Hematopoietic multipotent progenitor cell (in vitro differentiated cells): ENCODE data around the gene CELA2A. TPM values are rescaled to one million over a fixed set of nuclear protein-coding genes. Genes with fewer than 3 reads are reported as not detected.

Experiments used
- DNase-seq, 3 donors: peaks; one replicate each; pipeline ENCODE4 v3.0.0-alpha.2; 2011 to 2015; ENCODE audit warnings: low read depth in 2 of 3, low spot score in 2 of 3
- total RNA-seq: library from RNA; depleted of rRNA; stranded (reverse); fragments of >200 nt; gene quantifications from one replicate; pipeline ENCODE4 v1.2.3, GENCODE V29; 2012

CELA2A gene
- total RNA-seq: not detected

DNA sequence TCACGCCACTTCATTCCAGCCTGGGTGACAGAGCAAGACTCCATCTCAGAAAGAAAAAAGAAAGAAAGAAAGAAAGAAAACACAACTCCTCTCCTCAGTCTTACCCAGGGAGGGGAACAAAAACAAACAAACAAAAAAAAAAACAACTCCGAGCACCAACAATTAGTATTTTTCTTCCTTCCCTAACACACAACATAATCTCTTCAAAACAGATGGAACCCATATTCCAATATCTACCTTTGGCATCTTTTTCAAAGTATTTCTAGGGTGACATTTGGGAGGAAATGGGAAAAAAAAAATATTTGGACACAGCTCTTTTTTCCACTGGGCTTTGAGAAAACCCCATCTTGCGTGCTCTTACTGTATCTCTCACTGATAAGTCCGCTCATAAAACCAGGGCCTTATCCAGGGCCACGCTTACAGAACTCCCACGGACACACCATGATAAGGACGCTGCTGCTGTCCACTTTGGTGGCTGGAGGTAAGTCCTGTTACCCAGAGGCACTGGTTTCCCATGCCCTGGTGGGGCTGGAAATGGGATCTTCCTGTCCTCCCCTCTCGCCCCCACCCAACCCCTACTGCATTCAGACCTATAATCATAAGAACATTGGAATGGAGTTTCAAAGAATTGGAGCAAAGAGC is at the start of gene CELA2A:
CELA2A (plus strand) TSS at position 420 of the 642 bp plus-strand sequence; CDS start at position 442, 22 bp downstream.
- no peak for DNase-seq

DNA sequence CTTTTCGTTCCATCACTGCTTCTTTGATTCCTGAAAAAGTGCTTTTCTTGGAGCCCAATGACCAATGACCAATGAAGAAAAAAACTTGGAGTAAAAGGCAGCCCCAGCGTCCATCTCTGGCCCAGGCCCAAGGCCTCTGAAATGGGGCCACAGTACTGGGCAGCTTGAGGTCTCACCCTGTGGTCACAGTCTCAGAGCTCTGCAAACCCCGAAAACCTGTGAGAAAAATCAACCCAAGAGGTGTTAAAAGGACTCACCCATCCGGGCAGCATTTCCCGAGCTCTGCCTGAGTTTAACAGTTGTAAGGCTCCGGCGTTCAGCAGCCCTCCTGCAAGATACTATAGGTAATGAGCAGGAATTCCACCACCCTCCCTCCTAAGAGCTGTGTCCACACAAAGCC is 49.0 kb upstream of the CELA2A start:
- DNase-seq: no peak

DNA sequence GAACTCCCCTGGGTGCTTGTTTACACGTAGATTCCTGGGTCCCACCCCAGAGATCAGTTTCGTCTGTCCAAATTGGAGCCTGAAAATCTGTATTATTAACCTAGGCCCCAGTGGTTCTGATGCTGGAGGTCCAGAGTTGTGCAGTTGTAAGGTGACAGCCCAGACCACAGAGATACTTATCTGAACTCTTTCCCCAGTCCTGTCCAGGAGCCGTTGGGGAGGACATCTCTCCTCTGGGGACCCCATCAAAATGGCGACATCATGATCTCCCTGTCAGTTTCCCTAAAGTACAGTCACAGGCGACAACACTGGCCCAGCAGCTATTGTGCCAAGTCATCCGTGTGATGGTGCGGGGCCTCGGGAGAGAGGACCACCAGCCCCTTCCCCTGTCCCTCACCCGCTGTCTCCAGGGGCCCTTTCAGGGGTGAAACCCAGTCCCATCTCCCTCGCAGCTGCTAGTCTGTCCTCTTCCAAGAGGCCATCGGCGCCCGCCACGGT is 47.6 kb upstream of the CELA2A start:
- DNase-seq: no peak

DNA sequence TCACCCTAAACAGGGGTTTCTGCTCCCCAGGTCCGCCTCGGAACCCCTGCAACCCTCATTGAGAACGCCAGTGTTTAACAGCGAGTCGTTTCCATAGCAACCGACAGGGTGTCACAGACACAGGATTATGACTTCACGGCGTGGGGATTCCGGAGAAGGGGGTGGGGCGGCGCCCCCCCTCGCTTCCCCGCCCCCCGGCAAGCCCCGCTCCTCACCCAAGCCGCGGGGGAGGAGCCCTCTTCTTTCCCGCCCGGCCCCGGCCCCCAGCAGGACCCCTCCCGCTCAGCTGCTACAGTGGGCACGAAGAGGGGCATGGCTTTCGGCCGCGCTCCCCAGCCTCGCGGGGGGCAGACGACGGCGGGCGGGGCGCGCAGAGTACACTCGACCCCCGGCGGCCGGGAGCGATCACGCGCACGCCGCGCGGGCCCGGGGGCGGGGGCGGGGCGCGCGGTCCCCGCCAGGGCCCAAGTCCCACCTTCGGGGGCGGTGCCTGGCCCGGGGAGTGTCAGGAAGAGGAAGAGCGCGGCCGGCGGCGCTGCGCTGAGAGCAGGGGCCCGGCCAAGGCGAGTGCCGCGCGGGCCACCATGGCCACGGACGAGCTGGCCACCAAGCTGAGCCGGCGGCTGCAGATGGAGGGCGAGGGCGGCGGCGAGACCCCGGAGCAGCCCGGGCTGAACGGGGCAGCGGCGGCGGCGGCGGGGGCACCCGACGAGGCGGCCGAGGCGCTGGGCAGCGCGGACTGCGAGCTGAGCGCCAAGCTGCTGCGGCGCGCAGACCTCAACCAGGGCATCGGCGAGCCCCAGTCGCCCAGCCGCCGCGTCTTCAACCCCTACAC is 46.9 kb upstream of the CELA2A start, which contains the start of gene EFHD2:
EFHD2 (plus strand) TSS at position 501 of the 835 bp plus-strand sequence; CDS start at position 585, 84 bp downstream.
- DNase-seq: peak; percentile 89 to 95 (median 93)

DNA sequence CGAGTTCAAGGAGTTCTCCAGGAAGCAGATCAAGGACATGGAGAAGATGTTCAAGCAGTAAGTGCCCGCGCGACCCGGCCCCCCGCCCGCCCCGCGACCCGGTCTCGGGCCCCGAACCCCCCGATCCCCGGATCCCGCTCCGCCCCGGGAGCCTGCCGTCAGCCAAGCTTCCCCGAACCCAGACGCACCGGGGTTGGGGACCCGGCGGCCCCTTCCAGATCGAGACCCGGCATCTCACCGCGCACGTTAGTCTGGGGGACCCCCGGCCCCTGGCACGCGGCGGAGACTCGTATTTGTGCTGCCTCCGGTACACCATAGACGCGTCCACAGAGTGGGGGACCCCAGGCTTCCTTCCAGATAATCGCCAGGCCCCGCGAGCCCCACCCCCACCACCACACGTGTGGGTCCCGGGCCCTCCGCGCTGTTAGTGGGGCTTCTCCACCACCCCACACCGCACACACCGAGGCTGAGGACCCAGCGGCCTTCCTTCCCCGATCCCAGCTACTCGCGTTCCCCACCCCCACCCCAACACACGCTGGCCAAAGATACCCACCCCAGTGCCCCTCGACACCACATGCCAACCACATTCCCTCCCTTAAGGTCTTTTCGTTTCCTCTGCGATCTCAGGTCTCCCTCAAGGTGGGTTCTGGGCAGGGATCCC is 46.2 kb upstream of the CELA2A start:
- DNase-seq: peak in 1 of 3 donors; percentile 20

DNA sequence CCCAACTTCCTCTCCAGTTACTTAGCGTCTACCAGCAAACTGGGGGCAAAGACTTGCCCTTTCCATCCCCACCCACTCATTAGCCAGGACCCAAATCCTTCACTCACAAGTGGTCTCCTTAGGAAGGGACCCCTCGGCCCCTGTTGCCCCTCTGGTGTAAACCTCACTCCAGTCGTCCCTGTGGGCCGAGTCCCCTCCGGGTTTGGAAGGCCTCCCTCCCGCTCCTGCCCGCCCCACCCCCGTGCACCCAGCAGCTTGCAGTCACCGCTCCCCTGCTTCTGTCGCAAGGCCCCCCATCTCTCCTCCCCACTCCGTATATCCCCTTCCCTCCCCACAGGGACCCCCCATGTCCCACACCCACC is 45.7 kb upstream of the CELA2A start:
- DNase-seq: no peak

DNA sequence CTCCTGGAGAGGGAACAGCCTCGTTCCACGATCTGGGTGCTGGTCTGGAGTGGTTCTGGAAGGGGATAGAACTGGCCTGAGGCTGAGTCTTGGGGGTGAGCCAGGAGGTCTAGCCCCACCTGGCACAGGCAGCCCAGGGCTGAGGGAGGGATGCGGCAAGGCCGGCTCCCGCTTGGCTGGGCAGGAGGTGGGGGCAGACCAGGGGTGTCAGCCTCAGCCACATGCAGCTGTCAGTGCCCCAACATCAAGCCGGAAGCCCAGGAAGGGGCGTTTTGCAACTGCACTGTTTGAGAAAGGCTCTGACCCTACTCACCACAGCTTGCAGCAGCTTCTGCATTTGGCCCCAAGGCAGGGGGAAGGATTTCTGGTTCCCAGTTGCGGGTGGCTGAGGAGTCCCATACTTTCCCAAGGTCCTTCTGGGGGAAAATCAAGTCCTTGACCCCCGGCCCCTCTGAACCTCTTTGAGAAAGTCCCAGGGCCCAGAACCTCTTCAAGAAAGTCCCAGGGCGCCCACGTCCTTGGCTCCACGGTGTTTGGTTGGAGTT is 44.9 kb upstream of the CELA2A start:
- DNase-seq: peak in 2 of 3 donors; percentile 76 to 89

DNA sequence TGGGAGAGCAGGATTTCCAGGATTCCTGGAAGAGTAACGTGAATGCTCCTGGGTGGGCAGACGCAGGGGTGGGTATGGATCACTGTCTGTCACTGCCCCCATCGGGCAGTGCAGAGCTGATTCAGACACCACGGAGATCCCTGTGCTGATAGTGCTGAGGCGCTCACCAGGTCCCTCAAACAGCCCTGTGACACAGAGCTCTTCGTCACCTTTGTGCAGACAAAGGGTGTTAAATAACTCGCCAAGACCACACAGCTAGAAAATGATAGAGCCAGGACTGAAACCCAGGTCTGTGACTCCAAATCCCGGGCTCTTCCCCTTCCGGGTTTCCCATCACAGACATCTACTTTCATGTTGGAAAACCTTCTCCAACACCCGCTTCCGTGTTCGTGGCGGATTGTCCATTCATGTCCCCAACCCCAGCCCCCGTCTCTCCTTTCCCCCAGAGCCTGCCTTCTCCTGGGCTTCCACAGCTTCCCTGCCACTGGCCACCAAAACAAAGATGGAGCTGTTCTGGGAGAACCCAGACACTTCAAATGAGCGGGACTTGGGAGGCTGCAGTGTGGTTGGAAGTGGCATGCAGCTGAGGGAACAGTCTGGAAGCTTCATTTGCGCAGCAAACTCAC is 44.2 kb upstream of the CELA2A start:
- peak in 2 of 3 donors; percentile 25 to 58 for DNase-seq

DNA sequence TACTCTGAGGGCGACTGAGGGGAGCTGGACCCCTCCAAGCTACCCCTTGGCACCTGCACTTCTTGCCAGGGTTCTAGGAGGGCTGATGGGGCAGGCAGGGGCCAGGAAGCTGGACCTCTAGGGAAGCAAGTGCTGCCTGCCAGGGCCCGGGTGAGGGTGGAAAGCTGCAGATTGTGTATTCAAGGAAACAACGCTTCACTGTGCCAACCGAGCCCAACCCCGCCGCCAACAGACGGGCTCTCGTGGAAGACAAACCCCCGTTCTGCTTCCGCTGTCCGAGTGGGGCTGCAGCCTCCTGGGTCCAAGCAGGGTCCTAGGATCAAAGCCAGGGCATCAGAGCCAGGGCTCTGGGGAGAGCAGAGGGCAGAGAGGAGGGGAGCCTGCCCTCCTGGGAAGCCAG is 43.7 kb upstream of the CELA2A start:
- no peak for DNase-seq

DNA sequence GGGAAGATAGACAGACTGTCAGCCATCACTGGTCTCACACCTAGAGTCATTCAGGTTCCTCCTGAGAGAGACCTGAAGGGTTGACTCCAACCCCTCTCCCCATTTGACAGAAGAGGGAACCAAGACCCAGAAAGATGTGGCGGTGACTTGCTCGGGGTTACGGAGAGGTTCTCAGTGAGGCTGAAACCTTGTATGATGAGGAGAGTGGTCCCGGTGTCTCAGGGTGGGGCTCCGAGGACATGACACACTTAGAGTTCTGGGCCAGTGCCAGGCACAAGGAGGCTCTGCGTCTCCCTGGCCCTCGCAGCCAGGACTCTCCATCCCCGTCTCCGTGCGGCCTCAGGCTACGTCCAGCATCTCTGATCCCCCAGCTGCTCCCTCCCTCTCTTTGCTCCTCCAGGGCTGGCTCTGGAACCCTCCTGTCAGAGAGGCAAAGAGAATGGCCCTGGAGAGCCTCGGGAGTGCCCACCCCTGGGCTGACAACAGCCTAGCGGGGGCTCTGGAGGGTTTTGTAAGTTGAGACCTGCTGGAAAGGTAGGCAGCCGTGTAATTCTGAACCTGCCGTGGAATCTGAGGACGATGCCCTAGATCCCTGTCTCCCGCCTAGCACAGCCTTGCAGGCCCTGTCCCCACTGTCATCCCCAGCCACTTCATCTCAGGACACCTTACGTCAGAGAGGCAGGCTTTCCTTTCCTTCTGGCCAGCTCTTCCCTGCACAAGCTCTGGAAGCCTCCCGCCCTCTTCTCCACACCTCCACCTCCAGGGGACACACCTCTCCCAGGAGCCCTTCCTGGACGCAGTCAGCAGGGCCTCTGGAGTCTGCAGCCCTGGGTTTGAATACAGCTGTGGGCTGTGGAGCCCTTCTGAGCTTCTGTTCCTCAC is 42.7 kb upstream of the CELA2A start:
- DNase-seq: no peak

DNA sequence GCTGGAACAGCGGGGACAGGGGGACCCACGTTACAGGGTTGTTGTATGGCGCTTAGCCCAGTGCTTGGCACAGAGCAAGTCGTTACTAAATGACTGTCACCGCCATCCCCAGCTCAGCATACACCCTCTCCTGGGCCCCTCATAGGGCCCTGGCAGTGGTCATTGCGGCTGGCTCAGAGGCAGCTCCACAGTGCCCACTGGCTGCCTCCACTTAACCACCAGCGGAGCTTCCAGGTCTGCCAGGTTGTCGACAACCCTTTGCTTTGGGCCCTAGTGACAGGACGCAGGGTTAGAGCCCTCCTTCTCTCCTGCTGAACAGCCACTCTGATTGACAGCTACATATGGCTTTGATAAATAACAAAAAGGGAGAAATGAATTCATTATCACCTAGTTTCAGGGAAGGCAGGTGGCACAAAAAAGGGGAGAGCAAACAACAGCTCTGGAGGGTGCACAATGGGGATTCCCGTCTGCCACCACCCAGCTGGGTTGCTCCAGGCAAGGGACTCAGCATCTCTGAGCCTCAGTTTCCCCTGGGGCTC is 42.0 kb upstream of the CELA2A start:
- DNase-seq: no peak

DNA sequence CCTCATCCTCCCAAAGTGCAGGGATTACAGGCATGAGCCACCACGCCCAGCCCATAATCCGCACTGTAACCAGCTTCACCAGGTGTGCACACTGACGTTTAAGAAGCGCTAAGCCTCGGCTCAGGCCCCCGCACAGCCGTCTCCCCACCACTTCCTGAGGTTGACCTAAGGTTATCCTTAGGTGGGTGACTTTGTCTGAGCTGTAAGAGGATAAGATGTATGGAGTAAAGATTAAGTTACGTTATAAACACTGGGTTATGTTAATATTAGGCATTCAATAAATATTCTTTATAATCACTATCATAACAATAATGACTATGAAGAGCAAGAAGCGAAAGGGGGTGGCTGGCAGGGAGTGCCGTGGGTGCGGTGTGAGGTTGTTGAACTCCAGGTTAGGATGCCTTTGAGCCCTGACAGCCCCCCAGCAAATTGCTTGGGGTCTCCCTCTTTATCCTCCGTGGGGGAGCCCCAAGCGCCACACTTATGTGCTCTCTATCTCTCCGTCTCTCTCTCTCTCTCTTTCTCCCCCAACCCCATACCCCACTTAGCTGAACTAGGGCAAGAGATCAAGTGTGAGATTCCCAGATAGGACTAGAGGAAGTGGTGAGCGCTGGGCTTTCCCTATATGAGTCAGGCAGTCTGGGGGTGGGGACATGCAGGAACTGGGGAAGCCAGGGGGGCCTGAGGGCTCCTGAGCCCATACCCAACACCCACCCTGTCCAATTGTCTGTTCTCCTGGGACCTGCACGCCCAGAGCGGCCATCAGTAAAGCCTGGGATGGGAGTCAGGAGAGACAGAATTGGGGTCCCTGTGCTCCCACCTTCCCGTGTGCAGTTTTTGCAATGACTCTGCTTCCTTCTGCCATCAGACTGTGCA is 39.2 kb upstream of the CELA2A start:
- peak; percentile 37 to 92 (median 85) for DNase-seq

DNA sequence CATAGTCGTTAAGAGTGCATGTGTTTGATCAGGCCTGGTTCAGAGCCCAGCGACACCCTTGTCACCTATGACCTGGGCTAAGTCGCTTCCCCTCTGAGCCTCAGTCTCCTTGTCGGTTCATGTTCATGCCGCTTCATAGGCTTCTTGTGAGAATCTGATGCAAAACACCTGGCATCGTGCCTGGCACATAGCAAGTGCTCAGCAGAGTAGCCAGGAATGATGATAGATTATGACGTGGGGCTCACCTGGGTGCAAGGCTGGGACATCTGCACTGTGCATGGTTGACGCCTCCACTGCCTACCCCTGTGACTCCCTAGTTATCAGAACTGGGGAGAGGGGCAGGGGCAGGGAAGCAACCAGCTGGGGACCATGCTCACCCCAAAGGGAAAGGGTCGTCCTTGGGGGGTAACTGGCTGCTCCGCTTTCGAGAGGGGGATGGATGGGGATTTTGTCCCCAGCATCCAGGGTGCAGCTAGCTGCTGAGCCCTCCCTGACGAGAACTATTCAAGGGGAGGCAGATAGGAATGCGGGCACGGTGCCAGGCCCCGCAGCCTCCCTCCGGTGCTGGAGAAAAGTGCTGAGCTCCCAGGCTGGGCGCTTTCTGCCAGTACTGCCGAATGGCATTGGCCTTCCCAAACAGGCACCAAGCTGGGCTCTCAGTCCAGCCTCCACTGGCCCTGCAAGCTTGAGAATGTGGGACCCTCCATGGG is 37.6 kb upstream of the CELA2A start:
- DNase-seq: no peak

DNA sequence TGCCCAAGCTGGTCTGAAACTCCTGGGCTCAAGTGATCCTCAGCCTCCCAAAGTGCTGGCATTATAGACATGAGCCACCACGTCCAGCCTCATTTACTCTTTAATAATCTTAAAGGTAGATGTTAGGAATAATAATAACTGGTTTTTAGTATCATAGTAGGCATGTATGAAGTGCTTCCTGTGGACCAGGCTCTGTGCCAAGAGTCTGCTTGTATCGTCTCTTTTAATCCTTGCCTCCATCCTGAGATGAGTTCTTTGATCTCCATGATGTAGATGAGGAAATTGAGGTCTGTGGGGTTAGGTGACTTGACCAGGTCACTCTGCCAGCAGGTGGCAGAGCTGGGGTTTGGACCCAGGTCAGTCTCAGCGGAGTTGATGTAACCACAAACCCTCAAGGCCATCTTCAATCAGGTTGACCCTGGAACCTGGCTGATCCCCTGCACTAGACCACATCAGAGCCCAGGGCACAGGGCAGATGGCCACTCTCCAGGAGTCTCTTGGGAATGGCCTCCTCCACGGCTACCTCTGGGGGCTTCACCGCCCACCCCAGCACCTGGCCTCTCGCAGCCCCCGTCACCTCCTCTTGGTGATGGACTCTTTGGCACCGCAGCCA is 35.6 kb upstream of the CELA2A start:
- DNase-seq: no peak

DNA sequence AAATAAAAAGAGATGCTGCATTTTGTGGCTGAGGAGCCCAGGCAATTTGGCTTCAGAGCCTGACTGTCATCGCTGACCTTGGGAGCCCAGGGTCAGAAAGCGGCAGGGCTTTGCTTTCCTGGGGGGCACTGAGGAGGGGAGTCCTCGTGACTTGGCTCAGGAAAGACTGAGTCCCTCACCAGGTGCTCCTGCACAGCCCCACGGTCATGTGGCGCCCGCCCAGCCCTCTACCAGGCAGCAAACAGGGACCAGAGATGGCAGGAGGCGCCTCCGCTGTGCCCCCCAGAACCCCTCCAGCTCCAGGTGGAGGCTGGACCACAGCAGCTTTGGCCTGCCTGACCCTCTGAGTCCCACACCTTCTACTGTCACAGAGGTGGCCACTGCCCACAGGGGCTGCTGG is 33.7 kb upstream of the CELA2A start:
- DNase-seq: no peak

DNA sequence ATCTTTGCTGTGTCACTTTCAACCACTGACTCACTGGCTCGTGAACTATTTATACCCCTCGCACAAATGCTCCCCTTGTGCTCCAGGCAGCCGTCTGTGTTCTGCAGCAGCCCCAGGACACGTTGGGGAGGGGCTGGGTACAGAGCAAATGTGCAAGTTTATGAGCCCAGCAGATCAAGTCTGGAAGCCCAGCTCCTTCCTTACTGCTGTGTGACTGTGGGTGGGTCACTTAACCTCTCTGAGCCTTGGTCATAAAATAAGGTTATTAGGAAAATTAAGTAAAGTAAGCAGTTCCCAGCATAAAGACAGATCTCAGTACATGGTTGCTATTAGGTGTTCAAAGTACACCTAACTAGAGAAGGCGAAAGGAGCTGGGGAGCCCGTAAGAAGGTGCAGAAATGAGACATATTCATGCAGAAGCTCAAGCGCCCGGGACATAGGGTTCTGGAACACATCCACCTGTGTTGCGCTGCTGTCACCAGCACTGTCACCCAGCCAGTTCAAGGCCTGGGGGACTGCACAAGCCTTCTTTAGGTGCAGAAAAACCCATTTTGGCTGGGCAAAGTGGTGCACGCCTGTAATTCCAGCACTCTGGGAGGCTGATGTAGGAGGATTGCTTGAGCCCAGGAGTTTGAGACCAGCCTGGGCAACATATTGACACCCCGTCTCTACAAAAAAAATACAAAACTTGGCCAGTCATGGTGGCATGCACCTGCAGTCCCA is 33.0 kb upstream of the CELA2A start:
- no peak for DNase-seq
